ENCODE data around the gene SPSB2.

GRCh38 chr12:6914947-6915788 lies 42.1 kb upstream of the SPSB2 start:
- TF ChIP-seq CTCF (IDR thresholded peaks at IDR 0.05) (no peak), POLR2A (IDR thresholded peaks at IDR 0.05) (no peak)
